ENCODE results near the gene KLRG1.

- TF ChIP-seq CTCF (IDR thresholded peaks at IDR 0.05) (no peak), ZFX (IDR thresholded peaks at IDR 0.05; ENCODE audit: borderline replicate concordance) (no peak)
These were observed 35.2 kb downstream of the KLRG1 start for GRCh38 chr12:9024512-9024911.
